Hepatocyte (in vitro differentiated cells): ENCODE measurements around the gene SIMC1.

Experiments used
- EZH2 ChIP-seq: fragments of 200-600 bp; sonication (generic); IDR thresholded peaks from 2 replicates; pipeline ENCODE4 v1.6.1; 2016; ENCODE audit warnings: antibody characterized with exemption, mild to moderate bottlenecking, borderline replicate concordance
- EZH2phosphoT487 ChIP-seq: fragments of 200-600 bp; sonication (generic); IDR thresholded peaks from one replicate; pipeline ENCODE4 v1.6.1; 2018; ENCODE audit warnings: antibody characterized with exemption, mild to moderate bottlenecking, low read depth, moderate library complexity; ENCODE audit not compliant: unreplicated experiment, severe bottlenecking
- TF ChIP-seq, protein P1 (sequence below): fragments of 200-600 bp; sonication (generic); IDR thresholded peaks from 2 replicates; pipeline ENCODE4 v1.5.1; 2016; ENCODE audit warnings: antibody characterized with exemption, mild to moderate bottlenecking; ENCODE audit not compliant: poor library complexity

DNA sequence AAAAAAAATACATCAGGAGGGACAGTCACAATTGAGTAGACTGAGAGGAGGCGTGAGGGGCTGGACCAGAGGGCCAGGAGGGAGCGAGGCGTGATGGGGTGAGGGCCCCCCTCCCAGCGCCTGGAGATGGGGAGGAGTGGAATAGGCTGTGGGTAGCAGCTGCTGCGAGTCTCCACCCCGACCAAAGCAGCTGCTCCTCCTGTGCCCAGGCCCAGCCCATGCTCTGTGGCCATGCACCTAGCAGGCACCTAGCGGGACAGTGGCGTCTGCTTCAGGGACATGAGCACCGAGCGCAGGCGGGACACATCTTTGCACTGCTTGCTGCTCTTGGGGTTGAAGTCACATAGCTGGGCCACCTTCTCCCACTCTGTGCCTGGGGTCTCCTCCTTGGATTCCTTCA lies 154.3 kb downstream of the SIMC1 start:
- TF ChIP-seq, protein P1, sequence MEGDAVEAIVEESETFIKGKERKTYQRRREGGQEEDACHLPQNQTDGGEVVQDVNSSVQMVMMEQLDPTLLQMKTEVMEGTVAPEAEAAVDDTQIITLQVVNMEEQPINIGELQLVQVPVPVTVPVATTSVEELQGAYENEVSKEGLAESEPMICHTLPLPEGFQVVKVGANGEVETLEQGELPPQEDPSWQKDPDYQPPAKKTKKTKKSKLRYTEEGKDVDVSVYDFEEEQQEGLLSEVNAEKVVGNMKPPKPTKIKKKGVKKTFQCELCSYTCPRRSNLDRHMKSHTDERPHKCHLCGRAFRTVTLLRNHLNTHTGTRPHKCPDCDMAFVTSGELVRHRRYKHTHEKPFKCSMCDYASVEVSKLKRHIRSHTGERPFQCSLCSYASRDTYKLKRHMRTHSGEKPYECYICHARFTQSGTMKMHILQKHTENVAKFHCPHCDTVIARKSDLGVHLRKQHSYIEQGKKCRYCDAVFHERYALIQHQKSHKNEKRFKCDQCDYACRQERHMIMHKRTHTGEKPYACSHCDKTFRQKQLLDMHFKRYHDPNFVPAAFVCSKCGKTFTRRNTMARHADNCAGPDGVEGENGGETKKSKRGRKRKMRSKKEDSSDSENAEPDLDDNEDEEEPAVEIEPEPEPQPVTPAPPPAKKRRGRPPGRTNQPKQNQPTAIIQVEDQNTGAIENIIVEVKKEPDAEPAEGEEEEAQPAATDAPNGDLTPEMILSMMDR: no peak
- no peak for TF ChIP-seq EZH2
- no peak for TF ChIP-seq EZH2phosphoT487
